ENCODE results near the gene HDAC4.

Gene HDAC4

DNA sequence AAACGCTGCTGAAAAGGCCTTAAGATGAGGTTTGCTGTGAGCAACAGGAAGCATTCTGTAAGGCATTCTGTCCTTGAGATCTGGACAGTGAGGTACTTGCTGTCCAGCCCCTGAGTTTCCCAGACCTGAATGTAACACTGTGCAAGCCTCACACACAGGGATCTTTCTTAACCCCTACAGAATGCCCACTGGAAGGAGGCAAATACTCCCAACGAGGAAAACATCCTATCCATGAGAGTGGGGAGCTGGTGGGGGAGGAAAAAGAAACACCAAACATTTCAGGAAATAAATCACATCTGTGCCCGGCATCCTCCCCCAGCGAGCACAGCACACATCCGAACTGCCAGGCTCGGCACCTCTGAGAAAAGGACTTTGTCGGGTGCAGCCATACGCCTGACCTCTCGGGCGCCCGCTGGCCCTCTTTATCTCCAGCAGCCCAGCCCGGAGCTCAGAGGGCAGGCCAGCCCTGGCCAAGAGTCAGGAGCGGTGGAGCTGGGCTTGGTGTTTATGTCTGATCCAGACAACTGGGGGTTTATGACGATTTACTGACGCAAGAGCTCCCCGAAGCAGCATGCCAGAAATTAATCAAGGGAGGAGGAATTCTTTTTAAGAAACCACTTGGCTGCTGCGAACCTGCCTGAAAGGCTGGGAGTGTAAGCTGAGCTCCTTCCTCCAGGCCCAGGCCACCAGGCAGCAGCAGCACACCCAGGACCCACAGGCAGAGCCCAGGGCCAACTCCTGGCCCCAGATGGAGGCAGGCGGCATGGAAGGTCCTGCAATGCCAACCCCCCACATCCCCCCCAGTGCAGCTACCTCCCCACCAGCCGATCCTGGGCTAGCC lies 72.2 kb downstream of the HDAC4 start:
- H3K4me3 ChIP-seq (ENCODE audit: low read depth, low read length, poor library complexity, severe bottlenecking): no peak overlapping the region
- no peak overlapping the region for H3K4me2 ChIP-seq (ENCODE audit: low read length)

DNA sequence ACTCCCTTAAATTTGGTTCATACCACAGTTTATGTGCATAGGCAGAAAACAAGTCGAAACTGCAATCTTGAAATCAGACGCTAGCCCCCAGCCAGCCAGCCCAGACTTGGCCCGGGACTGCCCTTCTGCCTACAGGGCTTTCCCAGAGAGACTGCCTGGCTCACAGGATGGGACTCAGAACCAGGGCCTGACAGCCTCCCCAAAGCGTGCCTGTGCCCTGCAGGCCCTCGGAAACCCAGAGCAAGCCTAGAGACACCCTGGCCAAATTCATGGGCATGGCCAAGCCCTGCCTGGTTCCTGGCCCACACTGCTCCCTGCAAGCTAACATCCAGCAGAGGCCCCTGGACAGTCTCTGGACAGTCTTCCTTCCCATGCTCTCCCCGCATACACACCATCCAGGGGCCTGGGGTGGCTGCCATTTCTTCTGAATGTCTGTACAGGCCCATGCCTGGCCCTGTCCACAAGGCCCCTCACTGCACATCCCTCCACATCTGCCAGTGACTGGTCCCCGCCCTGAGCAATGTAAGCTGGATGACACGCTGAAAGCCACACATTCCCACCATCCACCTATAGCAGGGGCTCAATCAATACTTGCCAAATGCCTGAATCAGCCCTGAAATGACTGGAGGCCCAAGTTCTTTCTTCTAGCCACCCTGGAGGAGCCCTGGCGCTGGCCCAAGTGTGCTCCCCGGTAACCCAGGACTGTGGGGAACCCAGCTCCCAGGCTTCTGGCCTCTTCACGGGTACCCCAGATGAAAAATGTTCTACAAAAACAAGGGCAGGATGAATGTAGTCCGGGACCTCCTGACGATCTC lies 73.1 kb downstream of the HDAC4 start:
- no peaks in the 10 kb centered on the region for H4K20me1 ChIP-seq (ENCODE audit: insufficient read depth, low read length)
- H3K4me3 ChIP-seq (ENCODE audit: low read depth, low read length, poor library complexity, severe bottlenecking): no peak overlapping the region
- TF ChIP-seq EZH2 (IDR thresholded peaks at IDR 0.05; ENCODE audit: borderline replicate concordance, low read length): no peak
- TF ChIP-seq, protein P1, sequence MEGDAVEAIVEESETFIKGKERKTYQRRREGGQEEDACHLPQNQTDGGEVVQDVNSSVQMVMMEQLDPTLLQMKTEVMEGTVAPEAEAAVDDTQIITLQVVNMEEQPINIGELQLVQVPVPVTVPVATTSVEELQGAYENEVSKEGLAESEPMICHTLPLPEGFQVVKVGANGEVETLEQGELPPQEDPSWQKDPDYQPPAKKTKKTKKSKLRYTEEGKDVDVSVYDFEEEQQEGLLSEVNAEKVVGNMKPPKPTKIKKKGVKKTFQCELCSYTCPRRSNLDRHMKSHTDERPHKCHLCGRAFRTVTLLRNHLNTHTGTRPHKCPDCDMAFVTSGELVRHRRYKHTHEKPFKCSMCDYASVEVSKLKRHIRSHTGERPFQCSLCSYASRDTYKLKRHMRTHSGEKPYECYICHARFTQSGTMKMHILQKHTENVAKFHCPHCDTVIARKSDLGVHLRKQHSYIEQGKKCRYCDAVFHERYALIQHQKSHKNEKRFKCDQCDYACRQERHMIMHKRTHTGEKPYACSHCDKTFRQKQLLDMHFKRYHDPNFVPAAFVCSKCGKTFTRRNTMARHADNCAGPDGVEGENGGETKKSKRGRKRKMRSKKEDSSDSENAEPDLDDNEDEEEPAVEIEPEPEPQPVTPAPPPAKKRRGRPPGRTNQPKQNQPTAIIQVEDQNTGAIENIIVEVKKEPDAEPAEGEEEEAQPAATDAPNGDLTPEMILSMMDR (IDR thresholded peaks at IDR 0.05; ENCODE audit: low read length): no peak
- H3K27ac ChIP-seq (ENCODE audit: low read depth, low read length, poor library complexity, severe bottlenecking): no peak overlapping the region
- no peak overlapping the region for H2AFZ ChIP-seq (ENCODE audit: low read length)
- no peaks in the 10 kb centered on the region for H3K36me3 ChIP-seq (ENCODE audit: insufficient read depth, low read length)
- H3K4me1 ChIP-seq (ENCODE audit: insufficient read depth, low read length, severe bottlenecking): no peaks in the 10 kb centered on the region
- no peaks in the 10 kb centered on the region for H3K27me3 ChIP-seq (ENCODE audit: insufficient read depth, low read length)
- H3K9me2 ChIP-seq (ENCODE audit: low read depth, low read length): no peaks in the 10 kb centered on the region
- H3K9me3 ChIP-seq (ENCODE audit: low read length): no peaks in the 10 kb centered on the region
- H3K79me2 ChIP-seq (ENCODE audit: insufficient read depth, low read length): no peaks in the 10 kb centered on the region
- H3K4me2 ChIP-seq (ENCODE audit: low read length): no peak overlapping the region
- H3K9ac ChIP-seq (ENCODE audit: low read length): no peak overlapping the region
- no peaks in the 10 kb centered on the region for H3F3A ChIP-seq (ENCODE audit: insufficient read depth, low read length)

More for the DNA sequence above, 72.2 kb downstream of the HDAC4 start:
- Histone ChIP-seq H3K27ac (ENCODE audit: low read depth, low read length, poor library complexity, severe bottlenecking) (no peak overlapping the region), H3K9ac (ENCODE audit: low read length) (no peak overlapping the region), H3K79me2 (ENCODE audit: insufficient read depth, low read length) (no peaks in the 10 kb centered on the region), H4K20me1 (ENCODE audit: insufficient read depth, low read length) (no peaks in the 10 kb centered on the region), H3K9me2 (ENCODE audit: low read depth, low read length) (no peaks in the 10 kb centered on the region), H3F3A (ENCODE audit: insufficient read depth, low read length) (no peaks in the 10 kb centered on the region), H3K4me1 (ENCODE audit: insufficient read depth, low read length, severe bottlenecking) (no peaks in the 10 kb centered on the region), H2AFZ (ENCODE audit: low read length) (no peak overlapping the region), H3K9me3 (ENCODE audit: low read length) (no peaks in the 10 kb centered on the region), H3K36me3 (ENCODE audit: insufficient read depth, low read length) (no peaks in the 10 kb centered on the region), H3K27me3 (ENCODE audit: insufficient read depth, low read length) (no peaks in the 10 kb centered on the region)
- TF ChIP-seq EZH2 (IDR thresholded peaks at IDR 0.05; ENCODE audit: borderline replicate concordance, low read length): no peak
- TF ChIP-seq, protein P1 (IDR thresholded peaks at IDR 0.05; ENCODE audit: low read length): no peak

DNA sequence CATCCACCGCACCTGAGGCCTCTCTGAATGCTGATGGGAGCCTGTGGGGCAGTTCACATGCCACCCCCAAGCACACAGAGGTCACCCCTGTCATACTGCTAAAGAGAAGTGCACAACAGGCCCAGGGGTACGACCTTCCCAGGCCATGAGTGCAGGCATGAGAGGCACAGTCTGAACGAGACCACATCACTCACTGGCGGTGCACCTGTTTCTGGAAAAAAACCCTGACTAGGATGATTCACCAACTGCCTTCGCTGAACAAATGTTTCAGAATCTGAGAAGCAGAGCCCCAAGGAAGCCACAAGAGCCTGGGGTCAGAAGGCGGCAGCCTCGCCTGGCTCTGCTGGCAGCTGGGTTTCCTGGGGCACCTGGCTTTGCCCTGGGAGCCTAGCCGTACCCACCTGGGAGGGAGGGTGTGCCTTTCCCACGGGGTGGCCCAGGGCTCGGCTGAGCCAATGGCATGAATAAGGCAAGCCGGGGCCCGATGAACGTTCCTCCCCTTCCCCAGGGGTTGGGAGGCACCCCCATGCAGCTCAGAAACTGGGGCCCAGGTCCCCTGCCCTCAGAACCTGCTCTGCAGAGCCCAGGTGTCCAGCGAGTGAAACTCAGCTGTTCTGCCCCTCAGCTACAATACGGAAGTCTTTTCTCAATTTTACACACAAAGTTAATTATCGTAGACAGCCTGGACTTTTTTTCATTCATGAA lies 73.8 kb downstream of the HDAC4 start:
- Histone ChIP-seq H3K4me1 (ENCODE audit: insufficient read depth, low read length, severe bottlenecking) (no peaks in the 10 kb centered on the region), H3K27me3 (ENCODE audit: insufficient read depth, low read length) (no peaks in the 10 kb centered on the region), H3F3A (ENCODE audit: insufficient read depth, low read length) (no peaks in the 10 kb centered on the region), H3K9me2 (ENCODE audit: low read depth, low read length) (no peaks in the 10 kb centered on the region), H3K4me2 (ENCODE audit: low read length) (no peak overlapping the region), H3K9ac (ENCODE audit: low read length) (no peak overlapping the region), H3K36me3 (ENCODE audit: insufficient read depth, low read length) (no peaks in the 10 kb centered on the region), H3K4me3 (ENCODE audit: low read depth, low read length, poor library complexity, severe bottlenecking) (no peak overlapping the region), H3K79me2 (ENCODE audit: insufficient read depth, low read length) (no peaks in the 10 kb centered on the region), H3K9me3 (ENCODE audit: low read length) (no peaks in the 10 kb centered on the region), H4K20me1 (ENCODE audit: insufficient read depth, low read length) (no peaks in the 10 kb centered on the region), H3K27ac (ENCODE audit: low read depth, low read length, poor library complexity, severe bottlenecking) (no peak overlapping the region), H2AFZ (ENCODE audit: low read length) (no peak overlapping the region)
- TF ChIP-seq EZH2 (IDR thresholded peaks at IDR 0.05; ENCODE audit: borderline replicate concordance, low read length): no peak
- TF ChIP-seq, protein P1 (IDR thresholded peaks at IDR 0.05; ENCODE audit: low read length): no peak
